ENCODE measurements around the gene MB.

MB gene

DNA sequence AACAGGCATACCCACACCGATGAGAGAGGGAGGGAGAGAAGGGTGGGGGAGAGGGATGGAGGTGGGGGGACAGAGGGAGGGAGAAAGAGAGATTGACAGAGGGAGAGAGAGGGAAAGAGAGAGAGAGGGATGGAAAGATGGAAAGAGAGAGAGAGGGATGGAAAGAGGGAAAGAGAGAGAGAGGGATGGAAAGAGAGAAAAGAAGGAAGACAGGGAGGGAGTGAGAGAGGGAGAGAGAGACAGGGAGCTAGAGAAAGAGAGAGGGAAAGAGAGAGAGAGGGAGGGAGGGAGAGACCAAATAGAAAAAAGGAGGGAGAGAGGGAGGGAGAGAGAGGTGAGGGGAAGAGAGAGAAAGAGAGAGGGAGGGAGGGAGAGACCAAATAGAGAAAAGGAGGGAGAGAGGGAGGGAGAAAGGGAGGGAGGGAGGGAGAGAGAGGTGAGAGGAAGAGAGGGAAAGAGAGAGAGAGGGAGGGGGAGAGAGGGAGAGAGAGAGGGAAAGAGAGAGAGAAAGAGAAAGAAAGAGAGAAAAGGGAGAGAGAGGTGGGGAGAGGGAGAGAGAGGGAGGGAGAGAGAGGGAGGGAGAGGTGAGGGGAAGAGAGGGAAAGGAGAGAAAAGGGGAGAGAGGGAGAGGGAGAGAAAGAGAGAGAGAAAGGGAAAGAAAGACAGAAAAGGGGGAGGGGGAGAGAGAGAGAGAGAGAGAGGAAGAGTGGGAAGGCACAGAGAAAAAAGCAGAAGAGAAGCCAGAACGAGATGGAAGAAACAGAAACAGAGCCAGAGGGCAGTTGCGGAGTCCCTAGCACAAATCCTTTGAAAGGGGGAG, 23.8 kb downstream of the MB start:
- no peak for DNase-seq

DNA sequence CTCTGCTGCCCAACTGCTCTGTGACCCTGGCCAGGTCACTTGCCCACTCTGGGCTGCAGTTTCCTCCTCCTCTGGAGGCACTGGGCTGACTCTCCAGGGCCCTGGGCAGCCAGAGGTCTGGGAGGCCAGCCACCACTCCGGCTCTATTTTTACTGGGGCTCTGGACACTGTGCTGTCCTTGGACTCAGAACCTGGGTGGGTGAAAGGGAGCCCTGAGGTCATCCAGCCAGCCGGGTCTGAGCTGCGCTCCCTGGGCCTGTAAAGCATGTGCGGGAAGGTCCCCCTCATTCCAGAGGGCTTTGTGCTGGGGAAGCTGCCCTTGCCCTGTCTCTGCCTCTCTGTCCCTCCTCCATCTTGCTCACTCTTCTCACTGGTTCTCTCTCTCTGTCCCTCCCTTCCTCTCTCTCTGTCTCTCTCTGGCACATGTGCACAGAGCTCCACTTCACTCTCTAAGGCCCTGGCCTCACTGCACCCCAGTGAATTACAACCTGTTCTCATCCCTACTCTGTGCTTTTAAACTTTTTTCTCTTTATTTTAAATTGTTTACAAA, 24.6 kb downstream of the MB start:
- no peak for DNase-seq

DNA sequence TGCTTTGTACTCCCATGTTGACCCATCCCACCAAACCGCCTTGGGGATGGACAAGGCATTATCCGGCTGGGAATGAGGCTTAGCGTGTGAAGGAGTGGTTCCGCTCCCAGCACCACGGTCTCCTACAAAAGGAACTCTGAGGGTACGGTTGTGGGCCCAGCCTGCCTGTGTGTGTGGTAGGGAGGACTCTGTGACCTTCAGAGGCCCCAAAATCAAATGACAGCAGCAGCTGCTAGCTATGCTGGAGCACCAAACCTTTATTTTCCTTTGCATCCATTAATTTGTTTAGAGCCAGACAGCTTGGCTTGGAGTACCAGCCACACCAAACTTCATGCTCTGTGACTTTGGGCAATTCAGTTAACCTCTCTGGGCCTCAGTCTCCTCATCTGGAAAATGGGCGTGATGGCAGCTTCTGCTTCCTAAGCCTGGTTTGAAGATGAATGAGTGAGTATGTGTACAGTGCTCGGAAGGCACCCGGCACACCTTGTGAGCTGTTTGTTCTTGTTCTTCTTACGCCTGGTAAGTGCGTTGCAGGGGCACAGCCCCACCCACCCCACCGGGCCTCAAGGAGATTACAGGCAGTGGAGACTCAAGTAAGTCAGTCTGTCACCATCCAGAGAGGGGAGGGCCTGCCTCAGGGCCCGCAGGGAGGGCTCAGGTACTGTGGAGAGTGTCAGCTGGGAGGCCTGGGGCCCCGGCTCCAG, 25.3 kb downstream of the MB start:
- DNase-seq: no peak

DNA sequence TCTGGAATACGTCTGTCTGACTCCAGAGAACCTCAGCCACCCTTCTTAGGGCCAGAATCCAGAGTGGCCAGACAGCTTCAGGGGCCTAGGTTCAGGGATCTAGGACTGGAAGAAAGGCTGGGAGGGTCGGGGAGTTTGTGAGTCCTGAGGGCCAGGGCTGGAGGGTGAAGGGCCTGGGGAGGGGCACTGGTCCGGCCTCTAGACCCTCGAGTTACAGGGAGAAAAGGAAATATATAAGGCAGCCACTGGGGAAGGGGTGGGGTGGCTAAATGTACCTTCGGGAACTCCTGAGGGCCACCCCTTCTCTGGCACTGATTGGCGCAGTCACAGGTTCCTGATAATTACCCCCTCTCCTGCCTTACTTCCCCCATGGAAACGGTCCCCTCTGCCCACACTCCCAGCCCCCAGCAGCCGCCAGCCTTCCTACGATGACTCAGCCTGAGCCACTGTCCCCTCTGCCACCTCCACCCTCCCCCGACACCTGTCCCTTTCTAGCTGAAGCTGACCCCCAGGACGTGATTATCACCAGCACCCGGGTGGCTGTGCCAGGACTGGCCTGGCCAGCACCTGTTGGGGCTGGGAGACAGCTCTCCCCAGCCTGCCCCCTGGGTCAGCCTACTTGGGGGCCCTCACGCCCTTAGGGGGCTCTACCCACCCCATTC, 26.4 kb downstream of the MB start:
- no peak for DNase-seq

DNA sequence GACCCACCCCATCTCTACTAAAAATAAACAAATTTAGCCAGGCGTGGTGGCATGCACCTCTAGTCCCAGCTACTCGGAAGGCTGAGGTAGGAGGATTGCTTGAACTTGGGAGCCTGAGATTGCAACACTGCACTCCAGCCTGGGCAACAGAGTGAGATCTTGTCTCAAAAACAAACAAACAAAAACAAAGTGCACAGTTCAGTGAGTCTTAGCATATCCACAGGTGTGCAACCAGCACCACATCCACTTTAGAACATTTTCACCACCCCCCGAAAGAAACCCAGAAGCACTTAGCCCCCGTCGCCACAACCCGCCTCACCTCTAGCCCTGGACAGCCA, 27.4 kb downstream of the MB start:
- DNase-seq: no peak

DNA sequence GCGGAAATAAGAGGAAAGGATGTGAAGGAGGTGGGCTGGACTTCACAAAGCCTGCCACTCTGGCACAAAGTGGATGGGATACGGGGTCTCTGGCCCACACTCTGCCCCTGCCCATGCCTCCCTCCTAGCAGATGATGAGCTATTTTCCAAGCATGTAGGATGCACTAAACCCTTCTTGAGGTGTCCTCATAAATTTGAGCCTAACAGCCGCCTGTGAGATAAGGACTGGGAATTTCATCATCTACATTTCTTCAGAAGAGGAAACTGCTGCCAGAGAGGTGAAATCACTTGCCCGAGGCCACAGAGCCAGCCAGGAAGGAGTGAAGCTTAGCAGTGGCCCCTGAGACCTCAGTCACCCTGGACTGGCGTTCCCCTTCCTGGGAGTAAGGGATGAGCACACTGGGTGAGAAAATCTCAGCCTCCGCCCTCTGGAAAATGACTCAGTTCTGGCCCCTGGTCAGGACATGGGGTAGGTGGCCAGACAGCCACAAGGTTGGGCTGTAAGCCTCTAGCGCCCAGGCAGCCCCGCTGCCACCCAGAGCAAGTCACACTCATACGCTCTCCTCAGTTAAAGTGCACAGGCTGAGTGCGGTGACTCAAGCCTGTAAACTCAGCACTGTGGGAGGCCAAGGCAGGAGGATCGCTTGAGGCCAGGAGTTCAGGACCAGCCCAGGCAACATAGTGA, 27.9 kb downstream of the MB start:
- no peak for DNase-seq

DNA sequence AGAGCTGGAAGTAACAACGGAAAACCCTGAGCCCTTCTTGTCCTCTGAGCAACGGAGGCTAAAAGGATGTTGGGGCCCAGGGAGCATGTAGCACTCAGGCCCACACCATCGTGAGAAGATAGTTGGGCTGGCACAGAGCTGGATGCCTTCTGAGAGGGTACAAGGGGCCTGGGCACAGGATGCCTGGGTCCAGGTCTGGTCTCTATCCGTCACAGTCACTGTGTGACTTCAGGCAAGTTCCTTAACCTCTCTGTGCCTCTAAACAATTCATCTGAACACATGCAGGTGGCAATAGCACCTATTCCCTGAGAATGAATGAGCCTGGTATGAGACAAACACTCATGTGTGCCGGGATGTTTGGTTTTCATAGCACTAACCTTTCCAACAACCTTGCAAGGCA, 29.2 kb downstream of the MB start:
- no peak for DNase-seq

DNA sequence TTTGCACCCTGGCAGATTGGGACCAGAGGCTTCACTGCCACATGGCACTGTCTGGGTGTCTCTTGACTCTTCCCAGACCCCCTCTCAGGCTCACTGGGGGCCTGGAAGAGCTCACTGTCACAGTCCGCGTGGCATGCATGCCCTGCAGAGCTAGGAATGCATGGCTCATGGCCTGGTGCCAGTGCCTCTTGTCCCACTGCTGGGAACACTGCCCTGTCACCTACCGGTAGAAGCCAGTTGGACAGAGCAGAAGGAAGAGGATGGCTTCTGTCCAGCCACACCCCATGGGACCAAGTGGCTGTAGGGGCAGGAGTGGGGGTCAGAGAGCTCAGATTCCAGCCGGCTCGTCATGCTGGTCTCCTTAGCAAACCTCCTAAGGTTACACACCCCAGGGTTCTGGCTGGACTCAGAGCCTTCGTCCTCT, 29.7 kb downstream of the MB start:
- DNase-seq: no peak

DNA sequence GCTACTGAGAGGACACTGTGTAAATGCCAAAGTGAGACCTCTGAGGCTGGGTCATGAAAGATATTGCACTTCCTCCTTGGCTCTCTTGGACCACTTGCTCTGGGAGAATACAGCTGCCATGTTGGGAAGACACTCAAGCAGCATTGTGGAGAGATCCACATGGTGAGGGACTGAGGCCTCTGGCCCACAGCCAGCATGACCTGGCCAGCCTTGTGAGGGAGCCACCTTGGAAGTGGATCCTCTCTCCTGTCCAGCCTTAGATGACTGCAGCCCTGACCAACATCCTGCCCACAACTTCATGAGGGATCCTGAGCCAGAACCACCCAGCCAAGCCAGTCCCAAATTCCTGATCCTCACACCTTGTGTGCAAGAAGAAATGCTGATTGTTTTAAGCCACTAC, 30.4 kb downstream of the MB start:
- DNase-seq: no peak

DNA sequence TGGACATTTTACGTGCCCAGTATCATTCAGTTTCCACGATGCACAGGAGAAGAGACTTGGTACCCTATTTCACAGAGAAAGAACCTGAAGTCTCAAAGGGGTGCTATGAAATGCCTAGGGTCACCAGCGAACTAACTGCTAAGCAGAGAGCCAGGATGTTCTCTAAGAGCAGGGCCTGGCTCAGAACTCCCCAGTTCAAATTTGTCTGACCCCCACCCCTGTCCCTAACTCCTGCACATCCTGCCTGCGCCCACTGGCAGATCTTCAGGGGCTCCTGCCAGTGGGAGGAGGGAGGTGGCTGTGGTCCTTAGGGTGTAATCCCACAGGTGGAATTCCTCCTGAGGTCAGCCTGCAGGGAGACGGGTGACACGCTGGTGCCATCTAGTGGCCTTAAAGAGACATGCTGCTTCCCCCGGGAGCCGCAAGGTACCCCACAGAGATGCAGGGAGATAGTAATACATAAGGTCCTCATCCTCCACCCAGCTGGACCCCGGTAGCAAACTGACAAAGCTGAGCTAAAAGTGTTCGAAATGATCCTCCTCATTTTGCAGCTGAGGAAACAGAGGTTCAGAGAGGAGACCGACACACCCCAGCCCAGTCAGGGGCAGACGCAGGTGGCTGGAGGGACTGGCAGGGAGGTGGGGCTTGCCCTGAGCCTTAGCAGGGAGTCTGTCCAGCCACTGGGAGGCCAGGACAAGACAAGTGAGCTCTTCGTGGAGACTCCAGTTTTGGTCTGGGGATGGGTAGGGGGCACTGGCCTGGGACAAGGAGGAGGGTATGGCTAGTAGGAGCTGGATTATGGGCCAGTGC, 34.1 kb downstream of the MB start:
- DNase-seq: no peak

DNA sequence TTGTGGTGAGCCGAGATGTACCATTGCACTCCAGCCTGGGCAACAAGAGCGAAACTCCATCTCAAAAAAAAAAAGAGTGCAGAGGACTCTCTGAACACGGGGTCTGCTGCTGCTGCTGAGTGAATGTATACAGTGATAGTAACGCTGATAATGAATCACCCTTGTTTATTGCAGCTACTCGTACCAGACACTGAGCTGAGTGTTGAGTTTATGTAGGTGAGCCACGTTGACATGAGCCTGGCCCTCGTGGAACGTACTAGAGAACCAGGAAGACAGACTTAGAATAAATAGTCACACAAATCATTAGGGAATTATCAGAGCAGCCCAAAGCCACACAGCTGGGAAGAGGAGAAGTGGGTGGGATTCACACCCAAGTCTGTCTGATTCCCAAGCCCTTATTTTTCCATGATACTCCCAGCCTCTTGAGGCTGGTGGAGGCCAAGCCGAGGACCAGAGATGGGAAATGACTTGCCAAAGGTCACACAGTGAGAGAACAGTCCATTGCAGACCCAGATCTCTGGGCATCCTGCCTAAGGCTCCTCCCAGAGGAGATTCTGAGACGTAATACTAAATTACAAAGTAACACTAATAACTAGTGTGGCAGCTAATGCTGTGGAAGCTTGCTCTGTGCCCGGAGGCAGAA, 34.8 kb downstream of the MB start:
- no peak for DNase-seq

DNA sequence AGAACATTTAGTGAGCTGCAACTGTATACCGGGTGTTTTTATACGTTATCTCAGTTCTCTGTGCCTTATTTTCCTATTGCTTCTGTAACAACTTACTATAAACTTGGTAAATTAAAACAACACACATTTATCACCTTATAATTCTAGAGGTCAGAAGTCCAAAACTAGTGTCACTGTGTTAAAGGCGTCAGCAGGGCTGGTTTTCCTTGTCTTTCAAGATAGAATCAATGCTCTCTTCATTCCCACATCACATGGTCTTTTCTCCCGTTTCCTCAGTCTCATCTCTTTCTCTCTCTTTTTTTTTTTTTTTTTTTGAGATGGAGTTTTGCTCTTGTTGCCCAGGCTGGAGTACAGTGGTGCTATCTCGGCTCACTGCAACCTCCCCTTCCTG, 36.1 kb downstream of the MB start:
- no peak for DNase-seq

DNA sequence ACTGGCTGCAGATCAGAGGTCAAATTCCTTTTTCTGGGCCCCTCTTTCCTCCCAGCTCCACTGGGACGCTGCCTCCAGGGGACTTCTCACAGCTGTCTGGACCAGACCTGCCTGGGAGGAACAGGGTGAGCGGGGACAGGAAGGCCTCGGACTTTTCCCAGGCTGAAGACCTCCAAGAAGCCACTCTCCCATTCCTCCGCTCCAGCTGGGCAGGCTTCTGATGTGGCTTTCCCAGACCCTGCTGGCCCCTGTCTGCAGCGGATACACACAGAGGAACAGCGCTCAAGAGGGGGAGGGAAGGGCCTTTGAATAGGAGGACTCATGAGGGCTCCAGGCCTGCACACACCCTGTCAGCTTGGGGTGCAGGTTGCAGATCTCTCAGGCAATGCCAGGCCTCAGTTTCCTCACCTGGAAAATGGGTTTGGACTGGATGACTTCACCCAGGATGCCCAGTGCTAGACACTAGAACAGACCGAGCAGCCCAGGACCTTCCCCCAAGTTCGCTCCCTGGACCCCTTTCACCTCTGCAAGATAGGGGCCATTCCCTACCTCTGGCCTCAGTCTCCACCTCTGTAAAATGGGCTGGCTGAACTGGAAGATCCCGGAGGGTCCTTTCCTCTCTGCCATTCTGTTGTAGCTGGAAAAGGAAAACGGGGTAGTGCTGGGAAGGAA, 36.6 kb downstream of the MB start:
- DNase-seq: no peak

DNA sequence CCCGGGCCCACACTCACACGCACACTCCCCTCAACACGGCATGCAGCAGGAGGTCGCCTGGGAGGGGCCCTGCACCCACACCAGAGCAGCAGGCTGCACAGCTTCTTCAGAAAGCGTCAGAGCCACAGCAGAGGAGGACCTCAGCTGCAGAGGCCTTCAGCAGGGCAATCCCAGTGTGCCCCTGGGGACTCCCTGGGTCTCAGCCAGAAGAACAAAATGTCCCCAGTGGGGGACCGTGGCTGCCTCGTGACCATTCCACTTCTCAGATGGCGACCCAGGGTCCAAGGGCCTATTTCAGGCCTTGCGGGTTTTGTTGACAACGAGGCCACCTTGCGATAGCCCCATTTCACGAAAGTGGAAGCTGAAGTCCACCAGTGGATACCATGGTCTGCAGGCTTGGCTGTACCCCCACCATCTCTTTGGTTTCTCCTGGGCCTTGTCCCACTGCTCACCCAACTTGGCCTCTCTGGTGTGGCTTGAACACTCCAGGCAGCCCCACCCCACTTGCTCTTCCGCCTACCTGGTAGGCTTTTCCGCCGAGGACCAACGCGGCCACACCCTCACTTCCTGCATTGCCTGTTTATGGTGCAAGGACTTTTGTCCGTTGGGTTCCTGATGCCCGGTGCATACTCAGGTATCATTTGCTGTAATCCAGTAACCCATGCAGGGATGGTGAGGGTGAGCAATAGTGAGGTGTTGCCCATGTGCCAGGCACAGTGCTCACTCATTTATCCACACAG, 38.1 kb downstream of the MB start:
- DNase-seq: no peak

DNA sequence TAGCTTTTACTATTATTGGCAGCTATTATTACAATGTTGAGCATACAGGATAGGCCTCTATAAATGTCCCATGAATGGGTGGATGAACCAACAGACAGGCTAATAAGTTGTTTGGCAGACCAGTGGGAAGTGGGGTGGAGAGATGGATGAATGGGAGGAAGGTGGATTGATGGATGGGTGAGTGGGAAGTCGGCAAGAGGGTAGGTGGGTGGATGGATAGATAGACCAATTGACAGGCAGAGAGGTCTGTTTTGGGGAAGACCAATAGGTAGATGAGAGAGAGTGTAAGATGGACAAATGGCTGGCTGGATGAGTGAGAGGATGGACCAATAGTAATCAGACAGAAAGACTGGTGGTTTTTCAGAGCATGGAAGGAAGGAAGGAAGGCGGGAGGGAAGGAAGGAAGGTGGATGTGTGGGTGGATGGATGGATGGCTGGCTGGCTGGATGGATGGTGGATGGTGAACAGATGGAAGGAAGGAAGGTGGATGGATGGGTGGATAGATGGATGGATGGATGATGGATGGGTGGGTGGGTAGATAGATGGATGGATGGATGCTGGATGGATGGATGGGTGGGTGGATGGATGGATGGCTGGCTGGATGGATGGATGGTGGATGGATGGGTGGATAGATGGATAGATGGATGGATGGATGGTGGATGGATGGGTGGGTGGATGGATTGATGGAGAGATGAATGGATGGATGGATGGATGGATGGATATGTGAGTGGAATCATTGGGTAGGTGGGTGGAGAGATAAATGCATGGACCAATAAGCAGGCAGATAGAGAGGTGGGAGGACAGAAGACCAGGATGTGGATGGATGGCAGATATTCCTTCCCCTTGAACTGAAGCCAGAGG, 39.1 kb downstream of the MB start:
- no peak for DNase-seq

DNA sequence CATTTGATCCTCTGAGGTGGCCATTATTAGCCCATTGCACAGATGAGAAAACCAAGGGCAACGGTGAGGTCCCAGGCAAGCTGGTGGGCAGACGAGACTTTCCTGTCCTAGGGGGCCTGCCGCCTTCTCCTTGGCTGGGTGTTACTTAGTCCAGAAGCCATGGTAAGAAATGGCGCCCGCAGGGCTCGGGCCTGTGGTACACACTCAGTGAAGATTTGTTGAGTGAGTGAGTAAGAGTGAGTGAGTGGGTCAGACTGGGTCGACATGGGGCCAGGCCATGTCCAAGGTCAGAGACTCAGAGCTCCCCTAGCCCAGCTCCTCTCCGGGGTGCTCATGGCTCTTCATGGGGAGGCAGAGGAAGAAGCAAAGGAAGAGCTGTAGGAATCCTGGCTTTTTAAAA, 40.5 kb downstream of the MB start:
- DNase-seq: no peak

DNA sequence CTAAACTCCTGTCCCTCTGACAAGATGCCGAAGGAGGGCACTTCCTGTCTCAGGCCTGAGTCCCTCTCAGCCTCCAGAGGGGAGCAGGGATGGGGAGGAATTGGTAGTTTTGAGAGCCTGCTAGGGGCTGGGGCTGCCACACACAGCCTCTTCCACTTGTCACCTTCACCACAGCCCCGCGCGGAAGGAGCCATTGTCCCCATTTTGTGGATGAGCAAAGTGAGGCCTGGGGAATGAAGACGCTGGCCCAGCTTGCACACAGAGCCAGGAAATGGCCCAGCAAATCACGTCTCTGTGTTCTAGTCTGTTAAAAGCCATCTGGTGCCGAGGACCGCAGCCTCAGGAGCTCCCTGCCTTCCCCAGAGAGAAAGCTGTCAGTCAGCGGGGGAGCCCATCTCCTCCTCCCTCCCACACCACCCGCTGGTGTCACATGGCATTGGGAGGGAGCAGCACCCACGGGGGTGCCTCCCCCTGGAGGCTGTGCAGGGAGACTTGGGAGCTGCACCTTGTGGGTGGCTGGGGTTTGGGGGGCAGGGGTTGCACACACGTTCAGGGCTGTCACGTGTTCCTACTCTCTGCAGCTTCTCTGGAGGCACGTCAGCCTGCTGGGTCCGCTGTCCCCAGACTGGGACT, 41.9 kb downstream of the MB start:
- no peak for DNase-seq

DNA sequence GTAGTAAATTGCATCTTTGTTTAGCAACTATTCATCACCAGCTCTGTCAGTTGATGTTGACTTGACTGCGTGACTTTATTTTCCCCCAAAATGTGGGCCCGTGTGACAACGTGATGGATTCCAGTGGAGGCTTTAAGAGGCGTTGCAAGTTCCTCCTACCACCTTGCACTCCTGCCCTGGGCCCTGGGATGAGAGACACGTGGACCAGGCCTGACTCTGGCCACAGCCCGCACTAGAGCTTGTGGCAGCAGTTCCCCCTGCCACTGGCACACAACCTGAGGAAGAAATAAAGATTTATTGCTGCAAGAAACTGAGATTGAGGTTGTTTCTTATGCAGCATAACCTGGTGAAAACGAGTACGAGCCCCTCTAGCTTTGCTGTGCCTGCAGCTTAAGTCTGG, 44.6 kb downstream of the MB start:
- DNase-seq: no peak

DNA sequence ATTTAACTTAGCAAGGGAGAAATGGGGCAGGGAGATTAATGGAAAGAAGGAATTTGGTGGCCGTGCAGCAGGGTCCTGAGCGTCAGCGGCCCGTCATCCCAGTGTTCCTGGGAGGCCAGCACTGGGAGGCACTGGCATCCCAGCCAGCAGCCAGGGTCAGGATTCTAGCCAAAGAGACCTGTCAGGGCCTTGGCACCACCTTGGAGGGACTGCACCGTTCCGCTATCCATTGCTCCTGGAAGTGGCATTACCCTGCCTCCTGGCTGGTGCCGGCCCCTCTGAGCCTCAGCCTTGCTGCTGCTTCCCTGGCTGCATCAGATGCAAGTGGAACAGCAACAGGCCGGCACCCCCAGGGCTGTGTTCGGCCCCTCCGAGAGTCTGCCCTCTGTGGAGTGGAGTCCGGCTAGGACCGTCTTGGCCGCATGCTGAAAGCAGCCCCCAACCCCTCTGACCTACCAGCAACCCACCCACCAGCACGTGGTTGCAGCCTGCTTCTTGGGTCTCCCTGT, 46.4 kb downstream of the MB start:
- no peak for DNase-seq
